Esophagus muscularis mucosa (tissue), 4 donors: Measurements from ENCODE around the gene C19orf33. TPM values are rescaled to one million over a fixed set of nuclear protein-coding genes. Genes with fewer than 3 reads are reported as not detected.

Experiments used
- DNase-seq: peaks from one replicate; pipeline ENCODE4 v3.0.0-alpha.2; 2017; ENCODE audit errors: extremely low spot score
- H3K27ac ChIP-seq, 4 donors: fragments of 200-600 bp; sonication (generic); replicated peaks in 1 of 4; 1 replicate in 3 of 4; 2 replicates in 1 of 4; pipeline ENCODE4 v1.5.1; 2016 to 2019; ENCODE audit warnings: mild to moderate bottlenecking in 1 of 4
- H3K27me3 ChIP-seq, 4 donors: fragments of 200-600 bp; sonication (generic); one replicate each; pipeline versions ENCODE4 v1.5.1 to v1.6.0; 2016 to 2019
- H3K36me3 ChIP-seq, 4 donors: fragments of 200-600 bp; sonication (generic); one replicate each; pipeline ENCODE4 v1.5.1; 2016 to 2019
- H3K4me1 ChIP-seq, 4 donors: fragments of 200-600 bp; sonication (generic); one replicate each; pipeline ENCODE4 v1.5.1; 2016 to 2019
- H3K4me3 ChIP-seq, 4 donors: fragments of 200-600 bp; sonication (generic); 1 replicate in 2 of 4; 2 replicates in 2 of 4; pipeline ENCODE4 v1.5.1; 2016 to 2019; ENCODE audit warnings: mild to moderate bottlenecking in 4 of 4, moderate library complexity in 1 of 4
- H3K9me3 ChIP-seq, 4 donors: fragments of 200-600 bp; sonication (generic); 1 replicate in 3 of 4; 2 replicates in 1 of 4; pipeline ENCODE4 v1.5.1; 2016 to 2019
- CTCF ChIP-seq, 3 experiments: fragments of 200-600 bp in 2 of 3; fragments of 450-650 bp in 1 of 3; sonication (generic) in 2 of 3; IDR thresholded peaks; one replicate each; pipeline ENCODE4 v1.5.1; 2017 to 2019; ENCODE audit warnings: antibody characterized with exemption in 3 of 3, mild to moderate bottlenecking in 2 of 3, moderate library complexity in 1 of 3
- EP300 ChIP-seq: sonication (generic); formaldehyde crosslinking; IDR thresholded peaks from one replicate; pipeline ENCODE4 v1.6.1; 2017; ENCODE audit warnings: antibody characterized with exemption
- POLR2A ChIP-seq: fragments of 450-650 bp; IDR thresholded peaks from one replicate; pipeline ENCODE4 v1.6.1; 2017; ENCODE audit warnings: antibody characterized with exemption, moderate library complexity, mild to moderate bottlenecking, low read depth
- POLR2AphosphoS5 ChIP-seq, 2 donors: sonication (generic); formaldehyde crosslinking; IDR thresholded peaks; one replicate each; pipeline ENCODE4 v1.6.1; 2017; ENCODE audit warnings: antibody characterized with exemption in 2 of 2
- WGBS: methylation state at CpG from one replicate; pipeline ENCODE4 v1.1.5; 2018; 5-methylcytosine and 5-hydroxymethylcytosine counted together
- intact Hi-C: fragments of 100-400 bp; cut with DNase I; formaldehyde crosslinking; loops from one replicate; pipeline ENCODE4 v1.15.1; 2023
- total RNA-seq, 4 donors: library from RNA; depleted of rRNA; stranded (reverse); fragments of >200 nt; gene quantifications; one replicate each; pipeline versions ENCODE4 v1.1.0 to v1.2.1, GENCODE V29; 2016

C19orf33 gene
- total RNA-seq, 4 donors from 2014 or later: 7.8 to 8.6 (median 8.1) TPM

DNA sequence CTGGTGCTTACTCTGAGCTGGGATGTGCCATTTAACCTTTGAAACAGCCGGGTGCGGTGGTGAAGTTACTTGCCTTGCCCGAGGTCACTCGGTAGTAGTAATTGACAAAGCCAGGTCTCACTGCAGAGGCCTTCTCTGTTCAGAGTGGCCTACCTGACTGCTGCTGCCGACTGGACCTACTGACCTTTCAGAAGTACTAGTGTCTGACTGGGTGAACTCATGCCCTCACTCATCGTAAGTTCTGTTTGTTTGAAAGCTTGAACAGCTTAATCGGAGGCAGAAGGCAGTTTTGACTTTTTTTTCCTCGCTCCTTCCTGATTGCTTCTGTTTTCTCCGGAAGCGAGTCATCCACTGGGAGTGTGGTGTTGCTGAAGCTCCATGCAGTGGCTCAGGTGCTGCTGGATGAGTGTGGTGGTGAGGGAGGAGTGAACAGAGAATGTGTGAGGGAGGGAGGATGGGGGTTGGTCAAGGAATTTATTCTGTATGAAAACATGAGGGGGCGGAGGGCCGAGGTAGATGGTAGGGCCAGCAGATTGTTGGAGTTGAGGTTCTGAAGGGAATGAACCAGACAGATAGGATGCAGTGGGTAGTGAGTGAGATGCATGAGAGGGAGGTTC, 37.0 kb upstream of the C19orf33 start:
- WGBS: 85% methylated on average over 12 of the region's 12 CpGs
- H3K9me3 ChIP-seq: no peaks in the 10 kb centered on the region
- H3K27me3 ChIP-seq: peaks cover 0 to 26% (median 13%) of the 10 kb centered on the region in 4 donors
- peaks cover 13 to 16% (median 14%) of the 10 kb centered on the region in 4 donors for H3K4me1 ChIP-seq
- no peak overlapping the region for H3K4me3 ChIP-seq
- H3K27ac ChIP-seq: no peak overlapping the region
- intact Hi-C loops: no loop called here
- H3K36me3 ChIP-seq: no peaks in the 10 kb centered on the region
- DNase-seq: no peak
- no peak for TF ChIP-seq POLR2A
- no peak for TF ChIP-seq CTCF (IDR thresholded peaks at IDR 0.05)
- no peak for TF ChIP-seq EP300
- TF ChIP-seq POLR2AphosphoS5 (IDR thresholded peaks at IDR 0.05): no peak

- intact Hi-C loops: no loop called here
- Histone ChIP-seq H3K36me3 (no peaks in the 10 kb centered on the region), H3K27me3 (peaks cover 0 to 24% (median 13%) of the 10 kb centered on the region in 4 donors), H3K4me3 (no peak overlapping the region), H3K9me3 (no peaks in the 10 kb centered on the region), H3K4me1 (peaks cover 13 to 16% (median 14%) of the 10 kb centered on the region in 4 donors), H3K27ac (no peak overlapping the region)
- TF ChIP-seq POLR2AphosphoS5 (IDR thresholded peaks at IDR 0.05) (no peak), EP300 (no peak), POLR2A (no peak), CTCF (IDR thresholded peaks at IDR 0.05) (no peak)
- WGBS: 74% methylated on average over 12 of the region's 12 CpGs
- no peak for DNase-seq
These were observed 36.1 kb upstream of the C19orf33 start for GRCh38 chr19:38267761-38268483.

DNA sequence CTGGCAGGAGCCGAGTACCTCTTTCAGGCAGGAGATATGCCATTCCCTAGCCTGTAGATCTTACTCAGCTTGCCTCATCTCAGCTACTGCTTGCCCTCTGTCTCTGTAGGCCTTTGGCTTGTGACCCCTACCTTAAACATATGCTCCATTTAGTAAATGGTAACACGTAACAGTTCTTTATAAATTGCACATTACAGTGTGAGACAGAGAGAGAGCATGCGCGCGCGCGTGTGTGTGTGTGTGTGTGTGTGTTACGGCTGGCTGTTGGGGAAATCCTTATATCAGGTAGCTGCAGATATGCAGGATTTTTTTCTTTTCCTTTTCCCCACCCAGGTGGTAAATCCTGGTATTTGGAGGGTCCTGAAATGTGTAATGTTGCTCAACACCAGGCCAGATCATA, 35.5 kb upstream of the C19orf33 start:
- WGBS: 67% methylated on average over 8 of the region's 8 CpGs

GRCh38 chr19:38270587-38271167, 33.4 kb upstream of the C19orf33 start:
- Histone ChIP-seq H3K27ac (no peak overlapping the region), H3K9me3 (no peaks in the 10 kb centered on the region), H3K27me3 (no peaks in the 10 kb centered on the region), H3K4me3 (no peak overlapping the region), H3K4me1 (peaks cover 0 to 10% (median 5%) of the 10 kb centered on the region in 4 donors), H3K36me3 (no peaks in the 10 kb centered on the region)
- intact Hi-C loops: no loop called here
- 79% methylated on average over 5 of the region's 5 CpGs for WGBS
- TF ChIP-seq POLR2A (no peak), CTCF (IDR thresholded peaks at IDR 0.05) (no peak), EP300 (no peak), POLR2AphosphoS5 (IDR thresholded peaks at IDR 0.05) (no peak)
- DNase-seq: no peak

More for the DNA sequence above, 35.5 kb upstream of the C19orf33 start:
- H3K27me3 ChIP-seq: peaks cover 0 to 19% (median 11%) of the 10 kb centered on the region in 4 donors
- H3K36me3 ChIP-seq: no peaks in the 10 kb centered on the region
- TF ChIP-seq CTCF (IDR thresholded peaks at IDR 0.05) (no peak), POLR2AphosphoS5 (IDR thresholded peaks at IDR 0.05) (no peak)
- H3K27ac ChIP-seq: no peak overlapping the region
- peaks cover 13 to 16% (median 14%) of the 10 kb centered on the region in 4 donors for H3K4me1 ChIP-seq
- H3K4me3 ChIP-seq: no peak overlapping the region
- no peaks in the 10 kb centered on the region for H3K9me3 ChIP-seq
- intact Hi-C loops: no loop called here
- no peak for DNase-seq
